Activated T-cell treated with anti-CD3 and anti-CD28 coated beads, Interleukin-2, amount 50 U/mL, for 72 hours (primary cell): Measurements from ENCODE around the gene SPAG9. TPM values are rescaled to one million over a fixed set of nuclear protein-coding genes. Genes with fewer than 3 reads are reported as not detected.

Source experiments
- ATAC-seq, 2 donors: fragments of 150-1000 bp; cut with Tn5 transposase; replicated peaks in 1 of 2; 2 replicates each; pipeline ENCODE4 v1.10.0; 2021; ENCODE audit warnings: moderate library complexity in 2 of 2, mild to moderate bottlenecking in 1 of 2
- DNase-seq, 2 donors: peaks; one replicate each; pipeline ENCODE4 v3.0.0; 2021 to 2022; ENCODE audit warnings: mixed read lengths in 1 of 2
- H3K27ac Mint-ChIP-seq: one replicate; pipeline ENCODE4 v1.8.0; 2022; ENCODE audit warnings: mild to moderate bottlenecking, moderate library complexity, mixed read lengths
- H3K27me3 Mint-ChIP-seq: one replicate; pipeline ENCODE4 v1.8.0; 2022; ENCODE audit warnings: low read depth, mixed read lengths
- H3K36me3 Mint-ChIP-seq, 2 donors: one replicate each; pipeline ENCODE4 v1.8.0; 2022; ENCODE audit warnings: mixed read lengths in 2 of 2, mild to moderate bottlenecking in 1 of 2; ENCODE audit not compliant: insufficient read depth in 2 of 2
- H3K4me1 Mint-ChIP-seq: one replicate; pipeline ENCODE4 v1.8.0; 2022; ENCODE audit warnings: low read depth, mixed read lengths
- H3K4me3 Mint-ChIP-seq, 2 donors: one replicate each; pipeline ENCODE4 v1.8.0; 2022; ENCODE audit warnings: mild to moderate bottlenecking in 2 of 2, mixed read lengths in 2 of 2, moderate library complexity in 2 of 2
- H3K9me3 Mint-ChIP-seq, 2 donors: one replicate each; pipeline ENCODE4 v1.8.0; 2022; ENCODE audit warnings: mixed read lengths in 2 of 2
- total RNA-seq, 2 donors: library from RNA; stranded (reverse); gene quantifications; one replicate each; pipeline ENCODE4 v1.2.3, GENCODE V29; 2022

SPAG9 gene
- total RNA-seq, 2 donors from 2014 or later: 55.0 to 69.8 TPM

DNA sequence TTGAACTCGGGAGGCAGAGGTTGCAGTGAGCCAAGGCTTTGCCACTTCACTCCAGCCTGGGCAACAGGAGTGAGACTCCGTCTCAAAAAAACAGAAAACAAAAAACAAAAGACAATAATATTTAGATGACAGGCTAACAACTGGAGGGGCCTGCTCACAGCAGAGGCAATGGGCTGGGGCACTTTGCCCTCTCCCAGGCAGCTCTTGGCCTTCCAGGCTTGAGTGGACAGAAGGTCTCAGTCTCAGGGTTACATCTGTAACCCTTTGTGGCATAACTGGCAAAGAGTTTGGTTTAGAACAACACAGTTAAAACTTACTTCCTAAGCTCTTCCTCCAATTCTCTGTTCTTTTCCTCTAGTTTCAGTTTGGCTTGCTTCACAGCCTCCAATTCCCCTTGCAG is 114.9 kb downstream of the SPAG9 start:
- H3K27ac Mint-ChIP-seq: peak overlapping the region; percentile 0
- H3K27me3 Mint-ChIP-seq: no peaks in the 10 kb centered on the region
- DNase-seq: no peak
- H3K4me3 Mint-ChIP-seq: no peak overlapping the region
- H3K9me3 Mint-ChIP-seq: no peaks in the 10 kb centered on the region
- H3K36me3 Mint-ChIP-seq: peaks cover 4 to 9% of the 10 kb centered on the region in 2 donors
- no peak for ATAC-seq
- peaks cover 9% of the 10 kb centered on the region for H3K4me1 Mint-ChIP-seq

DNA sequence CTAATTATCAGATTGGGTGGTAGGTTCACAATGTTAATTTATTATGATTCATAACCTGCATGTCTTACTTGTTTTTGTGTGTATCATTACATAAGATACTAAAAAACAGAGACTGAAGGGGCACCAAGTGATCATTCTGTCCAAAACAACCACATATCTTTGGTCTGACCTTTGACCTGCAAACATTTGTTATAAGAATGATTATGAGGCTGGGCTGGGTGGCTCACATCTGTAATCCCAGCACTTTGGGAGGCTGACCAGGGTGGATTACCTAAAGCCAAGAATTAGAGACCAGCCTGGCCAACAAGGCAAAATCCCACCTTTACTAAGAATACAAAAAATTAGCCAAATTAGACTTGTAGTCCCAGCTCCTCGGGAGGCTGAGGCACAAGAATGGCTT is 116.4 kb downstream of the SPAG9 start:
- Mint-ChIP-seq H3K9me3 (no peaks in the 10 kb centered on the region), H3K27me3 (no peaks in the 10 kb centered on the region), H3K4me1 (peaks cover 9% of the 10 kb centered on the region), H3K36me3 (peaks cover 4 to 9% of the 10 kb centered on the region in 2 donors), H3K4me3 (no peak overlapping the region), H3K27ac (no peak overlapping the region)
- DNase-seq (no peak), ATAC-seq (no peak)

DNA sequence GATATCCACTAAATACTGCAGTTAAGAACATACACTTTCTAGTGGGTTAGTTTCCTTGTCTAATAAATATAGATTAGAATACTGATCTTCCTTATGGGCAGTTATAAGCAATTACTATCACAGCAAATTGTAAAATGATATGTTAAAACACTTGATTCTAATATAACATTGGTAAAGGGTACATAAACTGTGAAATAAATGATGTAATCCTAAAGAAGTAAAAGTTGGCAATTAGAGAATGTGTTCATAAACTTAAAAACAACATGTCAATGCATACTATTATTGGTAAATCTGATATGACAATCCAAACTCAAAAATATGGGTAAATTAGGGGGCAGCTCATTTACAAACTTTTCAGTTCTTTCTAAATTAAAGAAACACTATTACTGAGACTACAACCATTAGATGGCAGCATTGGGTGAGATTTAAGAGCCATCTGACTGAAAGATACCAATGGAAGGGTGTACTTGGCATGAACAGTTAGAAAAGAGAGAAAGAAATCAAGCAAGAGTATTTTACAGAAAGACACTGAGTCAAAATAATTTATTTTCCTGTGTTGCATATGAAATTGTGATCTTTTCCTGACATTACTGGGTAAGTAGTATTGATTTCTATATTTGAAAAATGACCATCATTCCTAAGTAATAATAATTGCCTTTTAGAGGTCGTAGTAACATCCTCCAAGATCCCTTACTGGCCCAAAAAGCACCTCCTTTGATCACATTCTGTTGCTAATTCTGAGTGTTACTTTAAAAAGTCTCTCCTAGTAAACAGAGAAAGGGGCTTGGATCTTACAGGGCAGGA is 119.6 kb downstream of the SPAG9 start:
- peak in 1 of 2 donors; percentile 21 for DNase-seq
- Mint-ChIP-seq H3K27me3 (no peaks in the 10 kb centered on the region), H3K4me3 (no peak overlapping the region), H3K4me1 (peaks cover 9% of the 10 kb centered on the region), H3K36me3 (peaks cover 3 to 12% of the 10 kb centered on the region in 2 donors), H3K9me3 (no peaks in the 10 kb centered on the region), H3K27ac (no peak overlapping the region)
- peak; percentile 62 to 64 for ATAC-seq

DNA sequence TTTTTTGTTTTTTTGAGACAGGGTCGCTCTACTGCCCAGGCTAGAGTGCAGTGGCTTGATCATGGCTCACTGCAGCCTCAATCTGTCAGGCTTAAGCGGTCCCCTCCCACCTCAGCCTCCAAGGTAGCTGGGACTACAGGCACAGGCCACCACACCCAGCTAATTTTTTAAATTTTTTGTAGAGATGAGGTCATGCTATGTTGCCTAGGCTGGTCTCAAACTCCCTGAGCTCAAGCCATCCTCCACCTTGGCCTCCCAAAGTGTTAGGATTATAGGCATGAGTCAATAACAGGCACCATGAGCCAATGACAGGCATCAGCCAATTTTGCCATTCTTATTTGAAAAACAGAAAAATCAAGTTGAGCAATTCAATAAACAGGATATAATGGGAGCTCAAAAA is 125.0 kb downstream of the SPAG9 start:
- H3K27ac Mint-ChIP-seq: no peak overlapping the region
- no peak overlapping the region for H3K4me3 Mint-ChIP-seq
- peaks cover 9 to 25% of the 10 kb centered on the region in 2 donors for H3K36me3 Mint-ChIP-seq
- DNase-seq (no peak), ATAC-seq (no peak)
- no peaks in the 10 kb centered on the region for H3K4me1 Mint-ChIP-seq
- H3K9me3 Mint-ChIP-seq: no peaks in the 10 kb centered on the region
- H3K27me3 Mint-ChIP-seq: no peaks in the 10 kb centered on the region

DNA sequence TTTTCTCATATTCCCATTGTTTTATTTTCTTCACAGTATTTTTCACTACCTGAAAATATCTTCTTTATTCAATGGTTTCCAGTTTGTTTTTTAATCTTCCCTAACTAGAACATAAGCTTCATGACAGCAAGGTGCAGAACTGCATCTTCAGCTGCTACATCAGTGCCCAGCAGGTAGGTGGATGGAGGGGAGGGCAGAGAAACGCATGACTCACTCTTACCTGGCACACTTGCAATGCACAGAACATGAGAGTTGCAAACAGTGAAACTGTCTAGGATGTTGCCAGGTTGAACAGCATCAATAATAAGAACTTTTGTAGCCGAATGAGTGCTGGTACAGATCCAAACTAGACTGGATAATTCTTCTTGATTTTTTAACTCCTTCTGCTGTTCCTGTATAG is 127.1 kb downstream of the SPAG9 start:
- no peak overlapping the region for H3K27ac Mint-ChIP-seq
- ATAC-seq: no peak
- no peak overlapping the region for H3K4me3 Mint-ChIP-seq
- H3K9me3 Mint-ChIP-seq: no peaks in the 10 kb centered on the region
- H3K4me1 Mint-ChIP-seq: no peaks in the 10 kb centered on the region
- no peak for DNase-seq
- no peaks in the 10 kb centered on the region for H3K27me3 Mint-ChIP-seq
- H3K36me3 Mint-ChIP-seq: peaks cover 14 to 32% of the 10 kb centered on the region in 2 donors

DNA sequence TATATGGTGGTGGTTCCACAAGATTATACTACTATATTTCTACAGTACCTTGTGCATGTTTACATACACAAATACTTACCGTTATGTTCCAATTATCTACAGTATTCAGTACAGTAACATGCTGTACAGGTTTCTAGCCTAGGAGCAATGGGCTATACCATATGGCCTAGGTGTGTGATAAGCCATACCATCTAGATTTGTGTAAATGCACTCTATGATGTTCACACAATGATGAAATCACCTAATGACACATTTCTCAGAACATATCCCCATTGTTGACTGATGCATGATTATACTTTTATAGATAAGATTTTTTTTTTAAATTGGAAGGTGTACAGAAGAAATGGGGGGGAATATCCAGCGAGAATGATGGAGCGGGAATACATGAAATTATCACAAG is 131.5 kb downstream of the SPAG9 start:
- Mint-ChIP-seq H3K36me3 (peaks cover 12 to 21% of the 10 kb centered on the region in 2 donors), H3K4me3 (no peak overlapping the region), H3K27me3 (no peaks in the 10 kb centered on the region), H3K9me3 (no peaks in the 10 kb centered on the region), H3K4me1 (peaks cover 9% of the 10 kb centered on the region), H3K27ac (no peak overlapping the region)
- DNase-seq: no peak
- no peak for ATAC-seq

DNA sequence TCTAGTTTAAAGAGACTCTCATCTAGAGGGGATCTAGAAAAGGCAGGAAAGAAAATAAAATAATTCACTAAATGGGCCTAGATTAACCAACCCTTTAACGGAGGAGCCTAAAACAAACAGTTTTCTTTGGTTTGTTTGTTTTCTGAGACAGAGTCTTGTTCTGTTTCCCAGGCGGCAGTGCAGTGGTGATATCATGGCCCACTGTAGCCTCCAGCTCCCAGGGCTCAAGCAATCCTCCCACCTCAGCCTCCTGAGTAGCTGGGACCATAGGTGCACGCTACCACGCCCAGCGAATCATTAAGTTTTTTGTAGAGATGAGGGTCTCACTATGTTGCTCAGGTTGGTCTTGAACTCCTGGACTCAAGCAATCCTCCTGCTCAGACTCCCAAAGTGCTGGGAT is 132.2 kb downstream of the SPAG9 start:
- Mint-ChIP-seq H3K4me3 (no peak overlapping the region), H3K4me1 (peaks cover 9% of the 10 kb centered on the region), H3K36me3 (peaks cover 10 to 16% of the 10 kb centered on the region in 2 donors), H3K27ac (peak overlapping the region; percentile 55), H3K9me3 (no peaks in the 10 kb centered on the region), H3K27me3 (no peaks in the 10 kb centered on the region)
- ATAC-seq (no peak), DNase-seq (no peak)

DNA sequence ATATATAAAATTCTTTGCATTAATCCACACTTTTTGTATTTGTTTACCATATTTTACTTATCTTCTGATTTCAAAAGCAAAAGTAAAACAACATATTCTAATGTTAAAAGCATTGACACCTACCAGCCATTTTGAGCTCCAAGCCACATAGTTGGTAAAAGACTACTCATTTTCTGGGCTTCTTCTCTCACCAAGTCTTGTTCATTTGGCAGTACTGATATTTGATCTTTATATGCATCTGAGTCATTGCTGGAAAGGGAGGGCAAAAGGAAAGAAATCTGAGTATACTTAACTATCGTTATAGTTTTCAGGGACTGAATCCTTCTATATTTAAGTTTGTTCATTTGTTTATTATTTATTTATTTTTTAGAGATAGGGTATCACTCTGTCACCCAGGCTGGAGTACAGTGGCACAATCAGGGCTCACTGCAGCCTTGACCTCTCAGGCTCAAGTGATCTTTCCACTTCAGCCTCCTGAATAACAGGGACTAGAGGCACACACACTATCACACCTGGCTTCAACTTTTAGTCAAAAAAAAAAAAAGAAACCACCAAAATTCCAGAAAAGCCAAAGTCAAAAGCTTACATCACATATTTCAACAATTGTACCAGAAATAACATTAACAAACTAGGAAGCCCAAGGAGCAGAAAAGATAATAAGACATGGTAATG is 133.5 kb downstream of the SPAG9 start:
- DNase-seq (no peak), ATAC-seq (peak; percentile 44 to 82)
- Mint-ChIP-seq H3K4me3 (peak overlapping the region in 1 of 2 donors; percentile 39), H3K36me3 (peaks cover 9 to 14% of the 10 kb centered on the region in 2 donors), H3K27ac (peak overlapping the region; percentile 64), H3K27me3 (no peaks in the 10 kb centered on the region), H3K9me3 (no peaks in the 10 kb centered on the region), H3K4me1 (peaks cover 9% of the 10 kb centered on the region)

DNA sequence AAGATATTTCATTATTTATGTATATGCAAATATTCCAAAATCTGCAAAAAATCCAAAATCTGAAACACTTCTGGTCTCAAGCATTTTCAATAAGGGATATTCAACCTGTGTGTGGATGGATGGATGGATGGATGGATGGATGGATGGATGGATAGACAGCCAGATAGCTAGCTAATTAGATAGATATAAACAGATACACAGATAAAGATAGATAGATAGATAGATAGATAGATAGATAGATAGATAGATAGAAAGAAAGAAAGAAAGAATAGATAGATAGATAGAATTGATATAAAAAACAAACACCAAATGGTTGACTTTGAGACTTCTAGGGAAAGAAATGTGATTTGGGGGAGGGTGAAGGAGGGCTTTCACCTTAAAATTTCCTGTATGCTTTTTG is 139.4 kb downstream of the SPAG9 start:
- no peak for DNase-seq
- peaks cover 14% of the 10 kb centered on the region for H3K4me1 Mint-ChIP-seq
- no peaks in the 10 kb centered on the region for H3K27me3 Mint-ChIP-seq
- no peak for ATAC-seq
- no peak overlapping the region for H3K4me3 Mint-ChIP-seq
- no peaks in the 10 kb centered on the region for H3K9me3 Mint-ChIP-seq
- H3K36me3 Mint-ChIP-seq: peaks cover 7 to 12% of the 10 kb centered on the region in 2 donors
- no peak overlapping the region for H3K27ac Mint-ChIP-seq

DNA sequence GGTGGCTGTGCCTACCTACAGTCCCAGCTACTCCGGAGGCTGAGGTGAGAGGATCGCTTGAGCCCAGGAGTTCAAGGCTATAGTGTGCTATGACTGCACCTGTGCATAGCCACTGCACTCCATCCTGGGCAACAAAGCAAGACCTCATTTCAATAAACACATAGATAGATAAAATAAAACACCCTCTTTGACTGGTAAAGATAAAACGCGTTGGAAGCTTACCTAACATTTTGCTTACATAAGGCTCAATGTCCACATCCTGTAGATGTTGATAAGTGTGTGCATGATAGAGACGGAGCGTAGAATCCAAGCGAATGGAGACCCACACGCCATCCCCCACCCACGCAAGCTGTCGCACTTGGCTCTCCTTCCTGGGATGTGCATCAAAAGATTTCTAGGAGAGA is 141.1 kb downstream of the SPAG9 start:
- no peak for ATAC-seq
- Mint-ChIP-seq H3K36me3 (peaks cover 11 to 15% of the 10 kb centered on the region in 2 donors), H3K27ac (no peak overlapping the region), H3K4me1 (peaks cover 14% of the 10 kb centered on the region), H3K4me3 (no peak overlapping the region), H3K9me3 (no peaks in the 10 kb centered on the region), H3K27me3 (no peaks in the 10 kb centered on the region)
- DNase-seq: no peak

DNA sequence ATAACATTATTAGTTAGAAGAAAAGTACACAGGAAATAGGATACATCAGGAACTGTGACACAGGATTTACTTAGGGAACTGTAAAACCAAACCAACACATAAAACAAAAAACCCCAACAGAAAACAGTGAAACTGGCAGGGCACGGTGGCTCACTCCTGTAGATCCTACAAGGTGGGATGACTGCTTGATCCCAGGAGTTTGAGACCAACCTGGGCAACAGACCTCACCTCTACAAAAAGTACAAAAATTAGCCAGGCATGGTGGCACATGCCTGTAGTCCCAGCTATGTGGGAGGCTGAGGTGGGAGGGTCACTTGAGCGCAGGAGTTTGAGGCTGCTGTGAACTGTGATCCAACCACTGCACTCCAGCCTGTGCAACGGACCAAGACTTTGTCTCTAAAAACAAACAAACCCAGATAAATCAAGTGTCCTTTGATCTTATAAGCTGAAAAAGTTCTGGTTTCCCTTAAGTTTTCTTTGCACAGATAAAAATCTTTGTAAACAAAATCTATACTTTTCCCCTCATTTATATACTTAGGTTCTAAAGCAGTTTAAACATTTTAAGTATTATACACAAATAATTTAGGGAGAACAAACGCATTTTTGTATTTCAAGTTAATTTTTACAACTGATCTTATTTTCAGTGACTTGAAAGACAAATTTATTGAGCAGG is 143.0 kb downstream of the SPAG9 start:
- Mint-ChIP-seq H3K36me3 (peaks cover 12 to 15% of the 10 kb centered on the region in 2 donors), H3K4me1 (peaks cover 14% of the 10 kb centered on the region), H3K4me3 (peak overlapping the region in 1 of 2 donors; percentile 82)

DNA sequence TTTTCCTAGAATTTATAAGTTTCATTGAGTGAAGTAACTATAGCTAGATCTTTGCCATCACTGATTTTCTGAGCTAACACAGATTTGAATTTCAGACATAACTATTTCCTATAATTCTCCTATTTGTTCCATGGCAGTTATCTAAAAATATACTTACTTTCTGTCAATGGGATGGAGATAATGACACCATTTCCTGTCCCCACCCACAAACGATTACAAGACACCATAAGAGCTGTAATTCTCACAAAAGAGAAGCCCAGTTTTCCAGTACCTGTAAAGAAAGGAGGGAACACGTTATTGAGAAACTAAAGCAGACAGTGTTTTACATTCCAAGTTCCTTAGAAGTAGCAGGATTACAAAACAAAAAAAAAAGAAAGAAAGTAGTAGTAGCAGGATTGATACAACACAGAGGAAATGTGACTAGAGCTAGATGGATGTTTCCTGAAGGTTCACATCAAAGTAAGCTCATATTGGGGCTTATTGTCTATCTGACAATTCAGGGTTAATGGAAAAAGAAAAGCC is 143.7 kb downstream of the SPAG9 start:
- Mint-ChIP-seq H3K36me3 (peaks cover 12 to 15% of the 10 kb centered on the region in 2 donors), H3K4me3 (peak overlapping the region in 1 of 2 donors; percentile 82), H3K27ac (peak overlapping the region; percentile 100), H3K4me1 (peaks cover 14% of the 10 kb centered on the region), H3K27me3 (no peaks in the 10 kb centered on the region), H3K9me3 (no peaks in the 10 kb centered on the region)
- no peak for ATAC-seq
- no peak for DNase-seq

More for the DNA sequence above, 143.0 kb downstream of the SPAG9 start:
- H3K27ac Mint-ChIP-seq: peak overlapping the region; percentile 100
- no peaks in the 10 kb centered on the region for H3K27me3 Mint-ChIP-seq
- ATAC-seq (no peak), DNase-seq (no peak)
- H3K9me3 Mint-ChIP-seq: no peaks in the 10 kb centered on the region
